DND-41 (cell line): ENCODE data around the gene OPCML.

ENCODE experiments used
- ATAC-seq: fragments of 200-7000 bp; cut with Tn5 transposase; 3 replicates; pipeline ENCODE4 v1.9.1; 2021; ENCODE audit warnings: low read depth; ENCODE audit not compliant: insufficient read depth
- DNase-seq: peaks from one replicate; pipeline ENCODE4 v3.0.0-alpha.2; 2020
- H2AFZ ChIP-seq: 2 replicates; pipeline ENCODE4 v1.6.0; 2012; ENCODE audit warnings: low read depth, low read length
- H3K27ac ChIP-seq: 2 replicates; pipeline ENCODE4 v1.5.1; 2012; ENCODE audit warnings: low read length, inconsistent platforms
- H3K27me3 ChIP-seq: fragments of 200-600 bp; sonication (generic); 2 replicates; pipeline ENCODE4 v1.6.0; 2012; ENCODE audit warnings: low read length, mild to moderate bottlenecking, inconsistent platforms; ENCODE audit not compliant: insufficient read depth, poor library complexity
- H3K36me3 ChIP-seq: 2 replicates; pipeline ENCODE4 v1.5.1; 2012; ENCODE audit warnings: low read length, inconsistent platforms; ENCODE audit not compliant: insufficient read depth
- H3K4me1 ChIP-seq: 2 replicates; pipeline ENCODE4 v1.5.1; 2012; ENCODE audit warnings: mild to moderate bottlenecking, low read length; ENCODE audit not compliant: insufficient read depth
- H3K4me2 ChIP-seq: 2 replicates; pipeline ENCODE4 v1.6.0; 2012; ENCODE audit warnings: mild to moderate bottlenecking, moderate library complexity, low read length, inconsistent platforms; ENCODE audit not compliant: insufficient read depth
- H3K4me3 ChIP-seq, 2 experiments: fragments of 200-600 bp in 1 of 2; shearing (Covaris generic) in 1 of 2; 2 replicates each; pipeline ENCODE4 v1.5.1; 2012 to 2016; ENCODE audit warnings: inconsistent platforms in 2 of 2, low read length in 2 of 2, mild to moderate bottlenecking in 2 of 2, low read depth in 1 of 2, moderate library complexity in 1 of 2
- H3K79me2 ChIP-seq: 2 replicates; pipeline ENCODE4 v1.6.0; 2012; ENCODE audit warnings: low read length, inconsistent platforms; ENCODE audit not compliant: insufficient read depth
- H3K9ac ChIP-seq: 2 replicates; pipeline ENCODE4 v1.6.0; 2012; ENCODE audit warnings: low read depth, mild to moderate bottlenecking, inconsistent platforms, low read length, moderate library complexity
- H3K9me3 ChIP-seq: 2 replicates; pipeline ENCODE4 v1.5.1; 2012; ENCODE audit warnings: low read length, moderate library complexity, mild to moderate bottlenecking, inconsistent platforms; ENCODE audit not compliant: insufficient read depth, severe bottlenecking
- H4K20me1 ChIP-seq: 2 replicates; pipeline ENCODE4 v1.6.0; 2012; ENCODE audit warnings: low read length; ENCODE audit not compliant: insufficient read depth
- EZH2 ChIP-seq: IDR thresholded peaks from 3 replicates; pipeline ENCODE4 v1.6.1; 2012; ENCODE audit warnings: borderline replicate concordance, low read depth, mild to moderate bottlenecking, moderate library complexity, low read length, inconsistent platforms; ENCODE audit not compliant: severe bottlenecking
- TF ChIP-seq, protein P1 (sequence below): IDR thresholded peaks from 2 replicates; pipeline ENCODE4 v1.5.1; 2012; ENCODE audit warnings: borderline replicate concordance, low read length, moderate library complexity, mild to moderate bottlenecking; ENCODE audit not compliant: poor library complexity, severe bottlenecking; ENCODE audit errors: extremely low read depth

OPCML gene

DNA sequence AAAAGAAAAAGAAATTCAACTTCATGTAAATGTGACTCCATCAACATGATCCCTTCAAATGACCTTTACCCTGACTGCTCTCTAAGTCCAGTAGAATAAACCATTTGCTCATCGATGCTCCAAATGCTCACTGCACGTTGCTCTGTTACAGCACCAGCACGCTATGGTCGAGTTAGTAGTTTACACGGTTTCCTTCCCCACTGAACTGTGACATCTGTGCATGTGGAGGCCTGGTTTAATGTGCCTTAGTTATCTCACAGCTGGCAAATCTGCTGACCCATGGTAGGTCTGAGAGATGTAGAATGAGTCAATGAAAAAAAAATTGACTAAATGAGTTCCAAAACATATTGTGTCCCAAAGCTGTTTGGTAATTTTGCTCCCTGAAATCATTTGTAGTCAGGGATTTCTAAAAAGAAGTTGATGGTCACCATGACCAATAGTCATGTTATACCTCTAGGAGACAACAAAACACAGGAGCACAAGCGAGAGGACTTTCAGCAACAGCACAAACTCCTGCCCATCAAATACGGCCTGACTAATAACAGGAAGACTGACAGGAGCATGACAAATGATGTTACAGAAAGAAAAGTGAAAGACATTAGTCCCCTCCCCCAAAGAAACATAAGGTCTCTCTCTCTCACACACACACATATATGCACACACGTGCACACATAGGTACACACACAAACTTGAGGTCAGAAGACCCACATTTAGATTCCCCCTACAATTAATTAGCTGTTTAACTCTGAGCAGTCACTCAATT is 624.5 kb downstream of the OPCML start:
- H3K4me2 ChIP-seq, result no peak overlapping the region
- H3K36me3 ChIP-seq, result no peaks in the 10 kb centered on the region
- H2AFZ ChIP-seq, result no peak overlapping the region
- H3K27ac ChIP-seq, result no peak overlapping the region
- no peak overlapping the region for H3K4me3 ChIP-seq
- H3K9me3 ChIP-seq, result no peaks in the 10 kb centered on the region
- ATAC-seq, result no peak
- TF ChIP-seq, protein P1, sequence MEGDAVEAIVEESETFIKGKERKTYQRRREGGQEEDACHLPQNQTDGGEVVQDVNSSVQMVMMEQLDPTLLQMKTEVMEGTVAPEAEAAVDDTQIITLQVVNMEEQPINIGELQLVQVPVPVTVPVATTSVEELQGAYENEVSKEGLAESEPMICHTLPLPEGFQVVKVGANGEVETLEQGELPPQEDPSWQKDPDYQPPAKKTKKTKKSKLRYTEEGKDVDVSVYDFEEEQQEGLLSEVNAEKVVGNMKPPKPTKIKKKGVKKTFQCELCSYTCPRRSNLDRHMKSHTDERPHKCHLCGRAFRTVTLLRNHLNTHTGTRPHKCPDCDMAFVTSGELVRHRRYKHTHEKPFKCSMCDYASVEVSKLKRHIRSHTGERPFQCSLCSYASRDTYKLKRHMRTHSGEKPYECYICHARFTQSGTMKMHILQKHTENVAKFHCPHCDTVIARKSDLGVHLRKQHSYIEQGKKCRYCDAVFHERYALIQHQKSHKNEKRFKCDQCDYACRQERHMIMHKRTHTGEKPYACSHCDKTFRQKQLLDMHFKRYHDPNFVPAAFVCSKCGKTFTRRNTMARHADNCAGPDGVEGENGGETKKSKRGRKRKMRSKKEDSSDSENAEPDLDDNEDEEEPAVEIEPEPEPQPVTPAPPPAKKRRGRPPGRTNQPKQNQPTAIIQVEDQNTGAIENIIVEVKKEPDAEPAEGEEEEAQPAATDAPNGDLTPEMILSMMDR, result no peak
- no peak for TF ChIP-seq EZH2
- H3K9ac ChIP-seq, result no peak overlapping the region
- no peaks in the 10 kb centered on the region for H3K4me1 ChIP-seq
- H3K79me2 ChIP-seq, result no peaks in the 10 kb centered on the region
- no peak for DNase-seq
- no peaks in the 10 kb centered on the region for H4K20me1 ChIP-seq
- no peaks in the 10 kb centered on the region for H3K27me3 ChIP-seq

DNA sequence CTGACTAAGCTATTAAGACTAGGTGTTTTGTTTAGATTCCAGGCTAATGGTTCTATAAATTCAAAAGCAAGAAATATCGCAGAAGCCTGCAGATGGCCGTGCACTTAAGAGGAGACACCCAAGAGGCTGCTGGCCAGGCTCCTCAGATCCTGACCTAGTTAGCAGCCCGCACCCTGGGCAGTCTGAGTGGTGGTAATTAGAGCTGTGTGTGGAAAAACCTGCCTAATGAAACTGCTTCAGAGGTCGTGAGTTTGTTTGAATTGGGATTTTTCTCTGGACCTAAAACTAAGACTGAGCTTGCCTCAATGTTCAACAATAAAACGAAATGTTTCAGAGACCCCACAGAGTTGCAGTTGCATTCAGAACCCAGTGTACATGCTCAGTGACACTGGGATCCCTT is 627.7 kb downstream of the OPCML start:
- Histone ChIP-seq H3K79me2 (no peaks in the 10 kb centered on the region), H3K4me3 (no peak overlapping the region), H3K9me3 (no peaks in the 10 kb centered on the region), H3K36me3 (no peaks in the 10 kb centered on the region), H3K9ac (no peak overlapping the region), H3K27ac (no peak overlapping the region), H2AFZ (no peak overlapping the region), H3K27me3 (no peaks in the 10 kb centered on the region), H3K4me2 (no peak overlapping the region), H4K20me1 (no peaks in the 10 kb centered on the region), H3K4me1 (no peaks in the 10 kb centered on the region)
- ATAC-seq, result no peak
- DNase-seq, result no peak
- no peak for TF ChIP-seq EZH2
- TF ChIP-seq, protein P1, result no peak

DNA sequence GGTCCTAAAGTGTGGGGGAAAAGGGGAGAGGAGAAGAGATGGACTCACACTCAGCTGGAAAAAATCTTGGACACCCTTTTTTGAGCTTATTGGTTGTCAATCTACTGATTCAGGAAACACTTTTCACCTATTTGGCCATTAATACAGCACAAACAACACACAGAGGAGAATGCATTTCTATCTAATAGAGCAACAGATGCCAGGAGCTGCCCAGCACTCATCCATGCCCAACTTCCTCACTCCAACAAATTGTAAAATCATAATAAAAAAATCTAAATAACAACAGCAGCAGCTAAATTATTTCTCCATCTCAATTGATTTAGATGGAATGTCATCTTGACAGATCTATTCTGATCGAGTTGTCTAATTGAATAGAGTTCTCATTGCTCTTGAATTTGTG is 628.2 kb downstream of the OPCML start:
- no peak for DNase-seq
- TF ChIP-seq, protein P1, result no peak
- no peak for TF ChIP-seq EZH2
- no peaks in the 10 kb centered on the region for H3K36me3 ChIP-seq

More for the DNA sequence above, 628.2 kb downstream of the OPCML start:
- H3K4me2 ChIP-seq, result no peak overlapping the region
- H3K9me3 ChIP-seq, result no peaks in the 10 kb centered on the region
- H3K79me2 ChIP-seq, result no peaks in the 10 kb centered on the region
- no peak for ATAC-seq
- no peaks in the 10 kb centered on the region for H3K27me3 ChIP-seq
- H3K4me3 ChIP-seq, result no peak overlapping the region
- H3K9ac ChIP-seq, result no peak overlapping the region
- no peak overlapping the region for H3K27ac ChIP-seq
- H4K20me1 ChIP-seq, result no peaks in the 10 kb centered on the region
- no peak overlapping the region for H2AFZ ChIP-seq
- no peaks in the 10 kb centered on the region for H3K4me1 ChIP-seq
